Stimulated activated CD8-positive, alpha-beta memory T cell treated with anti-CD3 and anti-CD28 coated beads, Interleukin-4, amount 100 ng/mL, for 24 hours (primary cell): ENCODE measurements around the gene CCDC33.

Experiments used
- DNase-seq: peaks from one replicate; pipeline ENCODE4 v3.0.0-alpha.2; 2020; ENCODE audit warnings: low read depth

CCDC33 gene

DNA sequence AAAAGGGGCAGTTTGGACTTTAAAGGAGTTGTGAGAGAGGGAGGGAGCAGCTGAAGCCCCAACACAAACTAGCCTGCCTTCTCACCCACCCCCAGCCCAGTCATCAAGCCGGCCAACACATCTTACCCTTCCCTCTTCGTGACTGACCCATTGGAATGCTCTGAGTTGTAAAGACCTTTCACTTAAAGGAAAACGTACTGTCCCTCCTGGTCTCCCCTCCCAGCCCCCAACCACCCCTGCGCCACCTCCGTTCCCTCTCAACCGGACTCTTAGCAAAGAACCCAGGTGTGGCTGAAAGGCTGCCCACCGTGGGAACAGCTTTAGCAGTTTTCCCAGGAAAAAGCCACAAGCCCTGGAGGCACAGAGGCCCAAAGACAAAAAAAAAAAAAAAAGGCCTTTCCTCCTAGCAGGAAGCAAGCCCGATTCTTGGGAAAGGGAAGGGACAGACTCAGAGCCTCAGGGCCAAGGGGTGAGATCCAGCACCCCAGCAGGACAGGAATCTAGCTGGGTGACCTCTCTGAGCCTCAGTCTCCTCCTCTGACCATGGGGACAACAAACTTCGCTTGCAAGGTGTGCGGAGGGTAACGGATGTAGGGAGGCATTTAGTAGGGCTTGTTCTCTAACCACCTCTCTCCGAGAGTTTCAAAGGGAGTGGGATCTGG is 128.9 kb downstream of the CCDC33 start:
- no peak for DNase-seq

DNA sequence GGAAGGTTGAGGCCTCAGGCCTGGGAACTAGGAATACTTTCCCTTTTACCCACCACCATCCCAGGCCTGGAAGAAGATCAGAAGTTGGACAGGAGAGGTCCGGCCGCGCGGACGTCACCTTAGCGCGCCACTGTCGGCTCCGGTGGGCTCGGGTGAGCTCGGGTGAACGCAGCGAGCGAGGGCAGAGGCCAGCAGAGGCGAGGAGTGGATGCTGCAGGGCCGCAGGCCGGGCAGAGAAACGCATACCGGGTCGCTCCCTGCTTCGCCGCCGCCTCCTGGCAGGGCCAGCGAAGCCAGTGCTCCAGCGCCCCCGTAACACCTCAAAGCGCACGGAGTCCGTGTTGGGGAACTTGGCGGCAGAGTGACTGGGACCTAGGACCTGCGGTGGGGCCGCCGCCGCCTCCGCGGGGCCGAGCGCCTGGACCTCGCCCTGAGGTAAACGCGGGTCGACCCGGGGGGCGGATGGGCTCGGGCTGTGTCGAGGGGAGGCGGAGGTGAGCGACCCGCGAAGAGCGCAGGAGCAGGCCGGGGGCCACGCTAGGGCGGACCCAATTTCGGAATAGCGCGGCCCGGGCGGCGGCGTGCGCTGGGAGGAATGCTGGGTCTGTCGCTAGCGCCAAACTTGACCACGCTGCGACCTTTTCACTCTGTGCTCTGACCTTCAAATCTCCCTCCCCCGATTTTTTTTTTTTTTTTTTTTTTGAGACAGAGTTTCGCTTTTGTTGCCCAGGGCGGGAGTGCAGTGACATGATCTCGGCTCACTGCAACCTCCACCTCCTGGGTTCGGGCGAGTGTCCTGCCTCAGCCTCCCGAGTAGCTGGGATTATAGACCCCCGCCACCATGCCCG is 129.7 kb downstream of the CCDC33 start:
- DNase-seq, result no peak

DNA sequence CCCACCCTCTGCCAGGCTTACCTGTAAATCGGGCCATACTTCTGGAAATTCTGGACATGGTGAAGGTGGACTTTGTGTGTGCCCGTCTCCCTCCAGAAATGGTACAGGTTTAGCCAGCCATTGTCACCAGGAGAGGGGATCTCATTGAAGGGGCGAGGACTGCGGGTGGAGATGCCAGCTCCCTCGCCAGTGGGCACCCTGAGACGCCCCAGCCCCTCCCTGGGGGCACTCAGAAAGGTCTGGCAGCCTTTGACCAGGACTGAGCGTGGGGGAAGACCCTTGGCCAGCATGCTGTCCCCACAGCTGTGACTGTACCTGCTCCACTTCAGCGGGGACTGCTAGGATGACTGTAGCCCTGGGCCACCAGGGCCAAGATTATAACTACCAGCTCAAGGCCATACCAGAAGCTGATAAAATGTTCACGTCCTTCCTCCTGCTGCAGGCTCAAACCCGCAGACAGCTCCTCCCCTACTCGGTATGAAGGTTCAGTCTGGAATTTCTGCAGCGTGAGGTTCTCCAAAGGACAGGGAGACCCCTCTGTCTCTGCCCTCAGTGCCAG is 131.2 kb downstream of the CCDC33 start, which contains the start of gene CYP11A1:
Gene CYP11A1, minus strand, starts transcription at position 351 of the 559 bp plus-strand sequence. Its CDS starts 61 bp downstream, at position 290.
- no peak for DNase-seq

DNA sequence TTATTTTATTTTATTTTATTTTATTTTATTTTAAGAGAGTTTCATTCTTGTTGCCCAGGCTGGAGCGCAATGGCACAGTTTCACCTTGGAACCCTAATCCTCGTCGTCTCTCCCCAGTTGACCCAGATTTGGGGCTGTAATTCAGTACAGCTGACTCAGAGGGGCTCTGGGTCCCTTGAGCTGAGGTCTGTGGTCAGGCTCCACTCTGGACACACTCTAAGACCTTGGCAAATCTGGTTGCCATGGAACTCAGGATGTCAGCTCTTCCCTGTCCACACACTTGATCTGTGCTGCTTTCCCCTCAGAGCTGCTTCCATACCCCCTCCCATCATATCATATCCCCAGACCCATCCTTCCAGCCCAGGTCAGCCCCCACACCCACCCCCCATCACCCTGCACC is 132.0 kb downstream of the CCDC33 start:
- no peak for DNase-seq

DNA sequence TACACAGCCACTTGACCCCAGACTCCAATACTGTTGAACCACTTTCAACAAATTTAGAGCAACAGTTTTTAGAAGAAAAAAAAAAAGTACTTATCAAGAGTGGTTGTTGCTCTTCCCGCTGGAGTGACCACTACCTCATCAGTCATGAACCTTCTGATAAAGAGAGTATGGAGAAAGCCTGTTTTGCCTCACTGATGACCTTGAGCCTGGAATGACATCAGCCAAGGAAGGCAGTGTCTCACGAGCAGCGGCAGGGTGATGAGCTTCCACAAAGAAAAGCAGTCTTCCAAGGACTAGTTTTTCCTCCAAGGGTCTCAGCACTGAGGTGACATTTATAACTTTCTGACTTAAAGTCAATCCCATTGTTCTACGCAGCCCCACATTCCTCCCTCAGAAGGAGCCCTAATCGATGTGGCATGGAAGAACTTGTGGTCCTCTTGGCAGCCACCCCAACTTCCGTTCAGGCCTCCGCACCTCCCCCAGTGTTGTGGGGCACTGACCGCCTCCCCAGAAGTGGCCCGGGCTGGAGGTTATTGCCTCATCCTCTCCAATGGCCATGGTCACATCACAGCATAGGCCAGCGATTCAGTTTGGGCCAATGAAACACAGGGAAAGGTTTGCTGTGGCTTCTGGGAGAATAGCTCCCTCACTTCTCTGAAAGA is 133.1 kb downstream of the CCDC33 start:
- no peak for DNase-seq

DNA sequence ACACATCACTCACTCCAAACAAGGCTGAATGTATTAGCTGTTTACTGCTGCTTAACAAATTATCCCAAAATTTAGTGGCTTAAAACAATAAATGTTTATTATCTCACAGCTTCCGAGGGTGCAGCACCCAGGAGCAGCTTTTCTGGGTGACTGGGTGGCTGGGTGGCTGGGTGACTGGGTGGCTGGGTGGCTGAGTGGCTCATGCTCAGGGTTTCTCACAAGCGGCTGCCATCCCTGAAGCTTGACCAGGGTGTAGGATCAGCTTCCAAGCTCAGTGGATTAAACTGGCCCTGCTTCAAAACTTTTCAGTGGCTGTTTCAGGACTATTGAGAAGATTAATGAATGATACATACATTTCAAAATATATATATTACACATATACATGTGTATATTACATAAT is 133.6 kb downstream of the CCDC33 start:
- no peak for DNase-seq

DNA sequence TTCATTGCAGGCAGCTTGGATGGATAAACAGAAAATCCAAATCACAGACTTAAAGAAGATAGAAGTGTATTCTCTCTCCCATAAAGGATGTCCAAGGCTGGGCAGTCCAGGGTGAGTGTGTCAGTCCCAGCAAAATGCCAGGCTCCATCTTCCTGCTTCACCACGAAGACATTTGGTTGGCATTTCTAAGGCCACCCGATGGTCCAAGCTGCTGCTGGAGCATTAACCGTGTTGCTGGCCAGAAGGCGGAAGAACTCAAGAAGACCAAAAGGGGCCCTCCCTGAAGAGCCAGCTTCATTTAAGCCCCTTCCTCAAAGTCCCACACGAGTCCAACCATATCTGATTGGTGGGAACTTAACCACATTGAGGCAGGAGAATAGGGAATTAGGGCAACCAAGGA is 134.3 kb downstream of the CCDC33 start:
- no peak for DNase-seq

DNA sequence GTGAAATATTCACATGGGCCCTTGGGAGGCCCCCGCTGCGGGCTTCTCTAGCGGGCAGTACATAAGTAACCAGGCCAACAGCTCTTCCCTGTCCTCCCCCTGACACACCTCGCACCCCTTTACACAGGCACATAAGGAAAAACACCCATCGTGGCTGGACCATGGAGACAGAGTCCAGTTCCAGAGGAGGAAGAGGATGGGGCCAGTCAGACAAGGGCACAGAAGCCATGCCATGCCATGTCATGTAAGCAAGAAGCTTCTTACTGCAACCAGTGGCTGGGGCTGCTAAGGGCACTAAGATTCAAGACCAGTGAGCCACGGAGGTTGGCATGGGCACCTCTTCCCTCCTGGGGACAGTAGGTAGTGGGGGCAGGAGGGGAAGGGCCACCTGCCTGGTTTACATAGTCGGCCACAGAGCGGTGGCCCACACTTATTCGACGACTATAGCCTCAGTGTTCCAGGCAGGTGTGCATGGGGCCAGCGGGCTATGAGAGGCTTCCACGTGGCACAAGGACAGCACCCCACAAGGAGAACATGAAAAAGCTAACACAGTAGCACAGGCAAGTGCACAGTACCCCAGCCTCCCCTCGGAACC is 137.0 kb downstream of the CCDC33 start:
- DNase-seq, result no peak

DNA sequence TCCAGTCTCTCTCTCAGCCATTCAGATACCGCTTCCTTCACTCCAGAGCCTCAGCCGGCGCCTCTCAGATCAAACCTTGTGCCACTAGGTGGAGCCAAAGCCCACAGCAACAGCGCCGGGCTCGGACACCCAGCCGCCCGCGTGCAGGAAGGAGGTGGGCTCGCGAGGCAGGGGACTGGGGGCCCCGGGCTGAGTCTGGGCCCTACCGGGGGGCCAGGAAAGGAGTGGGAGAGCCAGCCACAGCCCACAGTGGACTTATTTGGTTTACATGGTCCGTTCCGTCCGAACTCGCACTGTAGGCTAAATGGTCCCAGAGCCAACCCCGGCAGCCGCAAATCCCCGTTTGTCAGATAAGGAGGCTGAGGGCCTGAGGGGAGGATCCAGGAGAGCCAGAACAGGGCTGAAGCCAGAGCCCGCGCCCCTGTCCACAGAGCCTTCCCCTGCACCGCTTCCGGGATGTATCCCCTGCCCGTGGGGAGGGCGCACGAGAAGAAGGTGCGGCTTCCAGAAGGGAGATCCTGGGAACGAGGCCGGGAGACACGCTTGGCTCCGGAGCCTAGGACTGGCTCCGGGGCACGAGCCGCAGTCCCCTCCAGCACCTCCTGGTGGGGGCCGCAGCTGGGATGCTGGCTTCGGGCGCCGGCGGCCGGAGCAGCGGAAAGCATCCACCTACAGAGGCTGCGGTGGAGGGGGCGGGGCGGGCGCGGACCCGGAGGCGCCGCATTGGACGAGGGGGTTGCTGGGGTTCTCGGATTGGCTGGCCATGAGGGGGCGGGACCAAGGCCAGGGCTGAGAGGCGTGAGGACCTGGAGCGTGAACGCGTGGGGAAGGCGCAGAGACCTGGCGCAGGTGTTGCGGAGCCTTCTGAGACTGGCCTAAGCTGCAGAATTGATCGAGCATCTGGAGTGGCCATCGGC is 137.9 kb downstream of the CCDC33 start:
- peak; percentile 92 for DNase-seq

DNA sequence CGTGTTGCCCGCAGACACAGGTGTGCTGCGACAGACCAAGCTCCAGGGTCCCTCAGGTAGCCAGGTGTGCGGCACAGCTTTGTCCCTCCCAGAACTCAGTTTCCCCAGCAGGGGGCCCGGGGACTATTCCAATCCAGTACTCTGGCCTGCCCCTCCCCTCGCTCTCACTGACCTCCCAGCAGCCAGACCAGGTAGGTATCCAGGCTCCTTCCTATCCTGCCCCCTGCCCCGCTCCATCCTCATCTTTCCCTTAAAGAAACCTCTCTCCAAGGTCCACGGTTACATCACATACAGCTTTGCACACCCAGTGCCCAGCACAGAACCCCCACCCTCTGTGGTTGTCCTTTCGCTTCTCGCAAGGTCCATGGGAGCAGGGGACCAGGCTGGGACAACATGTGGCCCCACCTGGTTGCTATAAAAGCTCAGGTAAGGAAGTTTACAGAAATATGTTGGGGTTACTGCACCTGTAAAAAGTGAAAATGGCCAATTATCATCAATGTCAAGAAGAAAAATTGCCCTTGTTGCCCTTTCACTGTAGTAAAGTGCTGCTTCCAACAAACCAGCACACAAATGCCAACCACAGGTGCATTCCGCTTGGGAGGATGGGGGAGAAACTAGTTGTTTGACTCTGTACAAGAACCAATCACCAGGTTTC is 138.6 kb downstream of the CCDC33 start:
- DNase-seq, result no peak

DNA sequence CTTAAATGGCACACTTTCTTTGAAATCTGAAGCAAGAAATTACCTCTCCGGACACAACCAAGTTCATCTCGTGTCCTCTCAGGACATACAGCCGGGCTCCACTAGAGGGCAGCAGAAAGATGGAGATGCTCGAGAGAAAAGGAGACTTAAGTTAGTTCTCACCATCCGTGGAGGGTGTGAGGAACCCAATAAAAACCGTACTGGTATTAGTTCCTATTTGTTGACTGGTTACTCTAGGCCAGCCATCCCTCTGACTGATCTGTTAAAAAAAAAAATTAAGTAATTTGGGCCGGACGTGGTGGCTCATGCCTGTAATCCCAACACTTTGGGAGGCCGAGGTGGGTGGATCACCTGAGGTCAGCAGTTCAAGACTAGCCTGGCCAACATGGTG is 139.2 kb downstream of the CCDC33 start:
- DNase-seq, result peak; percentile 72

DNA sequence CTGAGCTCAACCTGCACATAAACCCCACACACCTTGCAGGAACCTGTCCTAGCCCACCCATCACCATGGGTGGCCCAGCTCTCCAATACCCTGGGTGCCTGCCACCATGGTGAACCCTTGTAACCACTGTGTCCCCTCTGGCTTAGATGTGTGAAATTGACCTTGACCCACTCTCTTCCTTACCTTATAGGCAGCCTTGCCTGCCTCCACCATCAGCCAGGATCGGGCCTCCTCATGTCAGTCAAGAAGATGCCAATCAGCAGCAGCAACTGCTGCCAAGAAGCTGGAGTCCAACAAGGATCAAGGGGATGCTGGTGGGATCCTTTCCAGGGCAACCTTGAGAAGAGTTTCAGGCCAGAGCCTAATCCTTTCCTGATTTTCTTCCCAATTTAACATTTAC is 140.1 kb downstream of the CCDC33 start:
- no peak for DNase-seq

DNA sequence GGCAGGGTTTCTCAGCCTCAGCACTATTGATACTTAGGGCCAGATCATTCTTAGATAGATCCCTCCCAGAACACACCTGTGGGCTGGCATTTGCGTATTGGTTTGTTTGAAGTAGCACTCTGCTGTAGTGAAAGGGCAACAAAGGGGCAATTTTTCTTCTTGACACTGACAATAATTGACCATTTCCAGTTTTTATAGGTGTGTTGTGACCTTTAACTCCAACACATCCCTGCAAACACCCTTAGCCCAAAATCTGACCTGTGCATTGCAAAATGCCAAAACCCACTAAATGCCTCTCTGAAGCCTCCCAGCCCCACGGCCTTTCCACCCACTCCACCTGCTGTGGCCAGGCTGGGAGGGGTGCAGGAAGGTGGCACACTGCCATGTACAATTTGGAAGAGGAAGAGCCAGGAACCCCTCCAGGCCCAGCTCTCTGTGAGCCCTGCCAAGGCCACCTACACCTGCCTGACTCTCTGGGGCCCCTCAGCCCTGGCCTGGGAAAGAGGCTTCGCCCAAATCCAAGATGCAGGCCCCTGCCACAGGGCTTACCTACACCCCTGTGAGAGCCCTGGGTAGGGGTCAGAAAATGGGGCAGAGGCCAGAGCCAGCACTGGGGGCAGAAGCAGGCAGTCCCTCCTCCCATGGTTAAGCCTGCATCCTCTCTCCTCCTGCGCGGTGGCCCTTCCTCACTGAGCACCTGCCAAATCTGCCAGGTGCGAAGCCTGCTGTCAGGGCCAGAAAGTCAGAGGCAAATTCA is 140.9 kb downstream of the CCDC33 start:
- DNase-seq, result no peak

DNA sequence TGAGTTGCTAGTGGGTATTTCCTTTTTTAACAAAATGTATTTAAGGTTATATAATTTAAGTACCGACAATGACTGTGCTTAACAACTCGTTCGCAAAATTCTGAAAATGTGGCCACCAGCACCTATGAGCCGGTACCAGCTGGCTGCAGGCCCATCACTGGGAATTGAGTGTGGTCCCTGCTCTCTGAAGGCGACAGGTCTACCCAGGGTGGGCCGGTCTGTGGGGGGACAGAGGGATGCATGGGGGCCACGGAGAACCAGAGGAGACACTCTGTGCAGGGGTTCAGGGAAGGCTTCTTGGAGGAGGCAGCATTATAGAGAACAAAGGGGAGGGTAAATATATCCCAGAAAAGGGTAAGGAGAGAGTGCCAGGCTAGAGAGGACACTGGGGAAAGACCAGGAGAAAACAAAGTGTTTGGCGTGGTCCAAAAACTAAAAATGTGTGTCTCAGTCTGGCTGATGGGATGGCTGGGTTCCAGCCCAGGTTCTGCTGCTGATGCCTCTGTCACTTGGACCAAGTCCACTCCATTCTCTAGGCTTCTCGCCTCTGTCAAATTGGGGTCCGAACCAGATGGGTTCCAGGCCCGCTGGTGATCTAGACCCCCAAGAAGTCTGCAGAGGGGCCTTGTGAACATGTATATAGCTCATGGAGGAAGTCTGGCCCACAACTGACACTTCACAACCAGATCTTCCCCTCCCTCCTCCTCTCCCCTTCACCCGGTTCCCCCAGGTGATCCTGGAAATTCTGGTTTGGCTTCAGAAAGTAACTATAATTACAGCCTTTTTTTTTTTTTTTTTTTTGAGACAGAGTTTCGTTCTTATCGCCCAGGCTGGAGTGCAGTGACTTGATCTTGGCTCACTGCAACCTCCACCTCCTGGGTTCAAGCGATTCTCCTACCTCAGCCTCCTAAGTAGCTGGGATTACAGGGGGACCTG is 142.0 kb downstream of the CCDC33 start:
- DNase-seq, result no peak

DNA sequence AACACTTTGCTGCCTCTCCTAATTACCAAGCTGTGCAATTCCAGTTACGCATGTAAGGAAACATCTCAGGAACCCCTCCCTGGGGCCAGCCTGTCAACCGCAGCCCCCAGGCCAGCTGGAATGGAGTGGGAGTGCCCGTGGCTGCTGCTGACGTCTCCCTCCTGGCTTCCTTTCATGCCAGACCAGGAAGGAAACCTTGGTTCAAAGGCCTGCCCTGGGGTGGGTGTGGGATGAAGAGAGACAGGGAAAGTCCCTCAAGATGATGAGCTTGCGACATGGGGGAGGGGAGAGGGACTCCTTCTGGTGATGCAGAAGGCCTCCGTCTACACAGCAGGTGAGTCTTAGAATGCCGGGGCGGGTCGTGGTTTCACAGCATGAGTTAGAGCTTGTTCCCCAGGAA is 142.7 kb downstream of the CCDC33 start:
- peak; percentile 52 for DNase-seq

DNA sequence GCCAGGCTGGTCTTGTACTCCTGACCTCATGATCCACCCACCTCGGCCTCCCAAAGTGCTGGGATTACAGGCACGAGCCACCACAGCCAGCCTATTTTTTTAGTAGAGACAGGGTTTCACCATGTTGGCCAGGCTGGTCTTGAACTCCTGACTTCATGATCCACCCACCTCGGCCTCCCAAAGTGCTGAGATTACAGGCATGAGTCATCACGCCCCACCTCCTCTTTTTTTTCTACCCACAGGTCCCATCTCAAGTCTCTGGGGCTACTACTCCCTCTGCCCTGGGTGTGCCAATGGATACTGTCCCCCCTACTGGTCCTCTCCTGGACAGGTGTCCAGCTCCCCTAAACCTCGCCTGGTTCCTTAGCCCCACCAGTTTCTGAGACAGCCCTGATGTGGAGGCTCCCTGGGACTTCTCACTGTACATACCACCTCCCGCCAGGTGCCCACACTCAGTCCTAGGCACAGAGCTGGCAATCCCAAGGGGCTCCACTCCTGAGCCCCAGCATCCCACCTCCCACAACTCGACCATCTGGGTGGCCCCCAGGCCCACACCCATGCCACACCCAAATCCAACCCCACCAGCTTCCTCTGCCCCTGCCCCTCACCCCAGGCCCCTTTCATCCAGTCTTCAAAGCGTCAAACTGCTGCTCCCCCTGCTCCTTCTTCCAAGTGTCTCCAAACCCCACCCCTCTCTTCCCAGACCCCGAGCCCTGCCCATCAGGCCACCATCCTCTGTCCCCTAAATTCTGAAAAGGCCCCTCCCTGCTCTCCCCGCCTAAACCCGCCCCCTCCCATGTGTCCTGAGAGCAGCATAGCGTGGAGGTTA is 144.4 kb downstream of the CCDC33 start:
- no peak for DNase-seq

DNA sequence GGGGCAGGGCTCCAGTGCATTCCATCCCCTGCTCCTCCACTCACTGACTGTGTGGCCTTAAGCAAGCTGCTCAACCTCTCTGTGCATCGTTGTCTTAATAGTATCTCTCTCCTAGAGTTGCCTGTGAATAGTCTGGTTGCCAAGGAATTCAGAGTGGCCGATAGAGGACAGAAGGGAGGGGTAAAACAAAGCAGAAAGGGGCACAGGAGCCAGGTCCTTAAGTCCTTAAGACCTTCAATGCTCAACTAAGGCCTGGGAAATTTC is 145.0 kb downstream of the CCDC33 start:
- no peak for DNase-seq

DNA sequence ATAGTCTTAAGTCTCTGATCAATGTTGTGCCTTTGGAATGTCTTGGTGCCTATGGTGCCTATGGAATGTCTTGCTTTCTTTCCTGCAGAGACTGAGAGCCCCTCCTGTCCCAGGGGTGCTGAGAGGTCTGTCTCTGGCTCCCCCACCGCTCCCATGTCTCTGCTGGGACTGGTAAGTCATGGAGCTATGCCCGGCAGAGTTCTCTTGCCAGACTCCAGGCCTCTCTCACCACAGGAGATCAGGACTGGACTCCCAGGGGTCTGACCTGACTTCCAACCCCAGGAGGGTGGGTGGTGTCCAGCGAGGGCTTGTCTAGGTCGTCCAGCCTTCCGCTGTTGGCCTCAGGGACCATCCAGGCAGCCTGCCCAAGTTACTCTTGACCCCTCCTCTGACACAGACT is 145.4 kb downstream of the CCDC33 start:
- DNase-seq, result no peak
